ENCODE data around the gene FREM2.

GRCh38 chr13:38777347-38778119 is 90.7 kb downstream of the FREM2 start:
- no peak for TF ChIP-seq CTCF (IDR thresholded peaks at IDR 0.05)
- no peak for TF ChIP-seq POLR2A (IDR thresholded peaks at IDR 0.05)

All from body of pancreas (tissue), 4 donors.